NCI-H345 treated with DMSO at 0.1 percent for 48 hours (cell line): ENCODE data around the gene NMNAT2.

Experiments used
- DNase-seq: peaks from one replicate; lab custom pipeline; 2025; ENCODE audit not compliant: unreplicated experiment; lab: John Stamatoyannopoulos, UW

NMNAT2 gene

GRCh38 chr1:183218027-183218618 is 200.1 kb downstream of the NMNAT2 start:
- DNase-seq, result peak; percentile 11

GRCh38 chr1:183215936-183216335 is 202.2 kb downstream of the NMNAT2 start:
- no peak for DNase-seq

GRCh38 chr1:183215076-183215720 is 203.0 kb downstream of the NMNAT2 start:
- no peak for DNase-seq

- DNase-seq, result peak; percentile 7
Observed at GRCh38 chr1:183214021-183214970, 203.9 kb downstream of the NMNAT2 start.

- DNase-seq, result no peak
Observed at GRCh38 chr1:183212870-183213269, 205.3 kb downstream of the NMNAT2 start.

GRCh38 chr1:183210681-183211080 is 207.5 kb downstream of the NMNAT2 start:
- no peak for DNase-seq

GRCh38 chr1:183209533-183210158 is 208.5 kb downstream of the NMNAT2 start:
- DNase-seq, result no peak

- DNase-seq, result no peak
Observed at GRCh38 chr1:183206538-183207122, 211.6 kb downstream of the NMNAT2 start.

GRCh38 chr1:183205196-183205781 is 212.9 kb downstream of the NMNAT2 start:
- DNase-seq, result no peak

- DNase-seq, result no peak
Observed at GRCh38 chr1:183203094-183203493, 215.1 kb downstream of the NMNAT2 start.

- no peak for DNase-seq
Observed at GRCh38 chr1:183200451-183200850, 217.7 kb downstream of the NMNAT2 start.

- DNase-seq, result no peak
Observed at GRCh38 chr1:183199304-183199703, 218.9 kb downstream of the NMNAT2 start.

- no peak for DNase-seq
Observed at GRCh38 chr1:183198463-183198862, 219.7 kb downstream of the NMNAT2 start.
